ENCODE data around the gene PSMG4.

- TF ChIP-seq TCF7 (IDR thresholded peaks at IDR 0.05; ENCODE audit: borderline replicate concordance) = no peak
- no peak for TF ChIP-seq BRCA1 (IDR thresholded peaks at IDR 0.05; ENCODE audit: low read depth, low read length)
- TF ChIP-seq CTCF (IDR thresholded peaks at IDR 0.05 in 2 of 3, conservative IDR thresholded peaks at IDR 0.05 in 1 of 3; ENCODE audit: control insufficient read depth in 2 of 3, extremely low read depth in 1 of 3, insufficient read depth in 1 of 3, low read depth in 3 of 3, low read length in 3 of 3) = no peak
- TF ChIP-seq CREM (IDR thresholded peaks at IDR 0.05; ENCODE audit: low read depth) = no peak
- TF ChIP-seq EZH2 (IDR thresholded peaks at IDR 0.05; ENCODE audit: borderline replicate concordance, control insufficient read depth, low read depth, low read length) = no peak
- no peak for TF ChIP-seq EGR1 (IDR thresholded peaks at IDR 0.05; ENCODE audit: borderline replicate concordance in 1 of 2, low read depth in 2 of 2, low read length in 2 of 2)
- no peak for TF ChIP-seq BHLHE40 (IDR thresholded peaks at IDR 0.05; ENCODE audit: borderline replicate concordance in 1 of 2, low read depth in 2 of 2, low read length in 1 of 2)
These were observed 40.5 kb upstream of the PSMG4 start for GRCh38 chr6:3218266-3218665.

Measured in GM12878 (cell line).